Measurements from ENCODE around the gene XPOT. TPM values are rescaled to one million over a fixed set of nuclear protein-coding genes. Genes with fewer than 3 reads are reported as not detected.
"Not testable (repeated sequence)": the region's sequence is repeated elsewhere in the genome, so short reads cannot be mapped to it uniquely, and the experiment has no call there.

The XPOT gene
- 10 to 100 TPM; 18.3 to 43.5 (median 29.6) TPM for total RNA-seq
- long read RNA-seq, donor 1, full-length matches to known transcripts, result 38 of 51 reads
- long read RNA-seq, donor 1, partial matches to known transcripts, result 4 of 51 reads
- long read RNA-seq, donor 1, other reads (novel, unspliced or antisense), result 9 of 51 reads
- long read RNA-seq, donor 2, full-length matches to known transcripts, result 4 of 7 reads
- long read RNA-seq, donor 2, partial matches to known transcripts, result 2 of 7 reads
- long read RNA-seq, donor 2, other reads (novel, unspliced or antisense), result 1 of 7 reads

GRCh38 chr12:64403707-64404469 is at the start of gene XPOT:
Gene XPOT, plus strand, starts transcription at chr12:64404392. Its CDS starts 5,644 bp downstream, at chr12:64410036.
- Histone ChIP-seq H3K4me3 (peak within 1 kb of the TSS; percentile 77), H3K36me3 (ENCODE audit: low read depth) (no peaks in the 10 kb centered on the region), H3K4me1 (ENCODE audit: low read depth) (peaks cover 10% of the 10 kb centered on the region), H3K9me3 (no peaks in the 10 kb centered on the region)
- DNase-seq (peak; percentile 92 to 97 (median 96)), ATAC-seq (peak; percentile 97)
- intact Hi-C loops (cut with DNase I, micrococcal nuclease), result no loop called here
- TF ChIP-seq, protein P1, sequence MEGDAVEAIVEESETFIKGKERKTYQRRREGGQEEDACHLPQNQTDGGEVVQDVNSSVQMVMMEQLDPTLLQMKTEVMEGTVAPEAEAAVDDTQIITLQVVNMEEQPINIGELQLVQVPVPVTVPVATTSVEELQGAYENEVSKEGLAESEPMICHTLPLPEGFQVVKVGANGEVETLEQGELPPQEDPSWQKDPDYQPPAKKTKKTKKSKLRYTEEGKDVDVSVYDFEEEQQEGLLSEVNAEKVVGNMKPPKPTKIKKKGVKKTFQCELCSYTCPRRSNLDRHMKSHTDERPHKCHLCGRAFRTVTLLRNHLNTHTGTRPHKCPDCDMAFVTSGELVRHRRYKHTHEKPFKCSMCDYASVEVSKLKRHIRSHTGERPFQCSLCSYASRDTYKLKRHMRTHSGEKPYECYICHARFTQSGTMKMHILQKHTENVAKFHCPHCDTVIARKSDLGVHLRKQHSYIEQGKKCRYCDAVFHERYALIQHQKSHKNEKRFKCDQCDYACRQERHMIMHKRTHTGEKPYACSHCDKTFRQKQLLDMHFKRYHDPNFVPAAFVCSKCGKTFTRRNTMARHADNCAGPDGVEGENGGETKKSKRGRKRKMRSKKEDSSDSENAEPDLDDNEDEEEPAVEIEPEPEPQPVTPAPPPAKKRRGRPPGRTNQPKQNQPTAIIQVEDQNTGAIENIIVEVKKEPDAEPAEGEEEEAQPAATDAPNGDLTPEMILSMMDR (IDR thresholded peaks at IDR 0.05), result no peak

- H3K9me3 ChIP-seq; DNase-seq; ATAC-seq; H3K4me3 ChIP-seq; H3K4me1 ChIP-seq (ENCODE audit: low read depth); intact Hi-C loops (cut with DNase I, micrococcal nuclease); H3K36me3 ChIP-seq (ENCODE audit: low read depth): not testable (repeated sequence)
These were observed 48.0 kb upstream of the XPOT start for GRCh38 chr12:64356209-64356608.

DNA sequence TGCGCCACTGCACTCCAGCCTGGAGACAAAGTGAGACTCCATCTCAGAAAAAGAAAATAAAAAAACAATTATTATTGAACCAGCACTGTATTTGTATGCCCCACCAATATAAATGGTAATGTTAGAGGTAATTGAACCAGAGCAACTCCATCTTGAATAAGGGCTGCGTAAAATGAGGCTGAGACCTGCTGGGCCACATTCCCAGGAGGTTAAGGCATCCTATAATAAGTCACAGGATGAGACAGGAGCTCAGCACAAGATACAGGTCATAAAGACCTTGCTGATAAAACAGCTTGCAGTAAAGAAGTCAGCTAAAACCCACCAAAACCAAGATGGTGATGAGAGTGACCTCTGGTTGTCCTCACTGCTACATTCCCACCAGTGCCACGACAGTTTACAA is 43.0 kb upstream of the XPOT start:
- ATAC-seq; intact Hi-C loops (cut with DNase I, micrococcal nuclease); H3K9me3 ChIP-seq; H3K4me3 ChIP-seq; H3K4me1 ChIP-seq (ENCODE audit: low read depth); DNase-seq; H3K36me3 ChIP-seq (ENCODE audit: low read depth): not testable (repeated sequence)

DNA sequence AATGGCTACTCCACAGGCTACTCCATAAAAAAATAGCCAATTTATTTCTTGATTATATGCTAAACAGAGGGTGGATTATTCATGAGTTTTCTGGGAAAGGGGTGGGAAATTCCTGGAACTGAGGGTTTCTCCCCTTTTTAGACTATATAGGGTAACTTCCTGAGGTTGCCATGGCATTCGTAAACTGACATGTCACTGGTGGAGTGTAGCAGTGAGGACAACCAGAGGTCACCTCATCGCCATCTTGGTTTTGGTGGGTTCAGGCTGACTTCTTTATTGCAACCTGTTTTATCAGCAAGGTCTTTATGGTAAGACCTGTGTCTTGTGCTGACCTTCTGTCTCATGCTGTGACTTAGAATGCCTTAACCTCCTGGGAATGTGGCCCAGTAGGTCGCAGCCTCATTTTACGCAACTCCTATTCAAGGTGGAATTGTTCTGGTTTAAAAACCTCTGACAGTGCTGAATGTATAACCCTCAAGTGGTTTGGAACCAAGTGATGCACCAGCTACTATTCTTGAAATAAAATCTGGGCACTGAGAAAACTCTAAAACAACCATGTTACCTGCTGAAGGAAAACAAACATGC is 41.4 kb upstream of the XPOT start:
- TF ChIP-seq, protein P1 (IDR thresholded peaks at IDR 0.05), result no peak
- no peaks in the 10 kb centered on the region for H3K9me3 ChIP-seq
- intact Hi-C loops (cut with DNase I, micrococcal nuclease), result no loop called here
- H3K4me1 ChIP-seq (ENCODE audit: low read depth), result no peaks in the 10 kb centered on the region
- H3K36me3 ChIP-seq (ENCODE audit: low read depth), result no peaks in the 10 kb centered on the region
- ATAC-seq (no peak), DNase-seq (no peak)
- no peak overlapping the region for H3K4me3 ChIP-seq

DNA sequence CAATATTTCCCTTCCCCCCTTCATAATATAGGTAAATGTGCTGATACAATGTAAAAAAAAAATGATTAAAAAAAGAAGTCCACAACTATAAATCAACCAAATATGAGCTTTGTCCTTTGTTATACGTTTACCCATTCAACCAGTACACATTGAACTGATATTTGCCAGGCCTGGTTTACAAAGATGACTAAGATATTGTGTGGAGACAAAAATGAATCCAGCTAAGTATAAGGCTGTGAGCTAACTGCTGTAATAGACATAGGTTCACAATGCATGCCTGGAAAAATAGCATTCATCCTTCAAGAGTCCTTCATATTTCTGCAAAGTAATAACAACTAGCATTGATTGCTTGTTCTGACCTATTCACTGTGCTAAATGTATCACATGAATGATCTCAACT is 20.5 kb upstream of the XPOT start:
- intact Hi-C loops (cut with DNase I, micrococcal nuclease), result no loop called here

GRCh38 chr12:64385019-64385418 is 19.2 kb upstream of the XPOT start:
- TF ChIP-seq, protein P1 (IDR thresholded peaks at IDR 0.05), result no peak
- peaks cover 11% of the 10 kb centered on the region for H3K9me3 ChIP-seq
- intact Hi-C loops (cut with DNase I, micrococcal nuclease), result no loop called here

More for the DNA sequence above, 20.5 kb upstream of the XPOT start:
- Histone ChIP-seq H3K4me1 (ENCODE audit: low read depth) (no peaks in the 10 kb centered on the region), H3K36me3 (ENCODE audit: low read depth) (no peaks in the 10 kb centered on the region), H3K9me3 (peaks cover 11% of the 10 kb centered on the region), H3K4me3 (no peak overlapping the region)
- TF ChIP-seq, protein P1 (IDR thresholded peaks at IDR 0.05), result no peak
- no peak for ATAC-seq
- no peak for DNase-seq

More at GRCh38 chr12:64385019-64385418, 19.2 kb upstream of the XPOT start:
- no peaks in the 10 kb centered on the region for H3K36me3 ChIP-seq (ENCODE audit: low read depth)
- ATAC-seq (no peak), DNase-seq (no peak)
- no peak overlapping the region for H3K4me3 ChIP-seq
- no peaks in the 10 kb centered on the region for H3K4me1 ChIP-seq (ENCODE audit: low read depth)

All from mucosa of descending colon (tissue), 3 donors.